ENCODE data around the gene ZFAND2A. TPM values are rescaled to one million over a fixed set of nuclear protein-coding genes. Genes with fewer than 3 reads are reported as not detected.
A peak's percentile ranks its signal among the peaks of the same experiment; 100 is the strongest.

The ZFAND2A gene
- total and polyA plus RNA-seq, 2 of the 8 experiments (the other 6 are each of a cell fraction or from before 2014, with no cell fraction given), result 16.6 to 20.3 TPM

- Histone ChIP-seq H3K79me1 (ENCODE audit: low read depth, low read length) (no peaks in the 10 kb centered on the region), H2AFZ (ENCODE audit: low read length) (no peak overlapping the region)
- CTCF ChIA-PET (ENCODE audit: partially characterized antibody), result interaction anchor here (0.7 to 1.7 kb wide), 5 partner anchors 11 to 271 kb away, joined by 3 to 5 read pairs (median 3); no protein-coding TSS in a partner anchor
These were observed 21.0 kb upstream of the ZFAND2A start for GRCh38 chr7:1181031-1181430.

More at GRCh38 chr7:1181031-1181430, 21.0 kb upstream of the ZFAND2A start:
- Histone ChIP-seq H2BK20ac (ENCODE audit: low read length) (no peak overlapping the region), H2BK5ac (ENCODE audit: low read depth, low read length) (no peak overlapping the region), H3K4me1 (replicated peaks in 1 of 4; ENCODE audit: control insufficient read depth in 3 of 4, insufficient read depth in 4 of 4, low read length in 3 of 4) (no peaks in the 10 kb centered on the region; a peak in 1 of 7 replicates), H3K79me2 (ENCODE audit: control insufficient read depth in 1 of 2, insufficient read depth in 2 of 2, low read length in 2 of 2) (no peaks in the 10 kb centered on the region), H3K4ac (replicated peaks; ENCODE audit: insufficient read length, low read depth, low read length) (no peak overlapping the region), H3K18ac (ENCODE audit: extremely low read depth, low read length) (no peak overlapping the region), H3K56ac (replicated peaks; ENCODE audit: insufficient read length, low read depth, low read length) (no peak overlapping the region), H3K9ac (replicated peaks in 1 of 4; ENCODE audit: extremely low read depth in 1 of 4, low read depth in 3 of 4, low read length in 3 of 4) (no peak overlapping the region), H4K20me1 (replicated peaks in 1 of 2; ENCODE audit: control insufficient read depth in 1 of 2, insufficient read depth in 2 of 2, low read length in 2 of 2) (no peaks in the 10 kb centered on the region), H2BK120ac (replicated peaks; ENCODE audit: low read depth, low read length) (no peak overlapping the region), H3K36me3 (ENCODE audit: control insufficient read depth in 2 of 4, insufficient read depth in 4 of 4, low read length in 3 of 4) (no peaks in the 10 kb centered on the region), H4K8ac (ENCODE audit: extremely low read depth, insufficient read depth, low read length) (no peak overlapping the region), H3K27me3 (replicated peaks in 1 of 4; ENCODE audit: control insufficient read depth in 3 of 4, extremely low read depth in 1 of 4, insufficient read depth in 3 of 4, low read length in 3 of 4) (no peaks in the 10 kb centered on the region; a peak in 3 of 7 replicates), H3K14ac (ENCODE audit: insufficient read length) (no peak overlapping the region), H4K91ac (replicated peaks; ENCODE audit: insufficient read length, low read length) (no peak overlapping the region), H3K9me3 (ENCODE audit: insufficient read depth in 2 of 2, low read depth in 1 of 2, low read length in 1 of 2) (peaks cover 0 to 2% of the 10 kb centered on the region in 2 experiments; a peak in 2 of 4 replicates), H2BK15ac (ENCODE audit: low read length) (0 out of 2 replicates have a peak overlapping the region, but pooled peaks have one; percentile 16), H3K23ac (ENCODE audit: insufficient read length) (no peak overlapping the region), H3K27ac (ENCODE audit: low read depth, low read length) (no peak overlapping the region), H2AK5ac (ENCODE audit: low read depth, low read length) (peak overlapping the region; percentile 39; the same call in 1 of the 2 replicates), H3K4me2 (ENCODE audit: insufficient read depth in 1 of 2, low read depth in 2 of 2, low read length in 2 of 2) (no peak overlapping the region), H2BK12ac (ENCODE audit: low read depth, low read length) (no peak overlapping the region), H3K23me2 (ENCODE audit: low read depth, low read length) (no peaks in the 10 kb centered on the region; the same call in 1 of the 2 replicates), H3K4me3 (ENCODE audit: extremely low read depth in 1 of 4, insufficient read depth in 2 of 4, low read depth in 3 of 4, low read length in 4 of 4) (no peak overlapping the region), H4K5ac (ENCODE audit: insufficient read length, low read depth, low read length) (no peak overlapping the region)
- no peak for DNase-seq (ENCODE audit: low read depth in 1 of 2, low spot score in 2 of 2)
- FAIRE-seq, result no peak
- POLR2A ChIA-PET (ENCODE audit: partially characterized antibody), result interaction anchor here (0.9 kb wide), 1 partner anchor 24 kb away, joined by 3 read pairs; no protein-coding TSS in a partner anchor
- TF ChIP-seq POLR2AphosphoS5 (IDR thresholded peaks at IDR 0.05; ENCODE audit: low read depth, low read length) (no peak), EZH2 (IDR thresholded peaks at IDR 0.05; ENCODE audit: low read depth, low read length, severe bottlenecking) (no peak), MAFK (IDR thresholded peaks at IDR 0.05; ENCODE audit: low read depth, low read length) (no peak), BACH1 (IDR thresholded peaks at IDR 0.05; ENCODE audit: low read length) (no peak), E2F6 (IDR thresholded peaks at IDR 0.05) (no peak), HDAC2 (IDR thresholded peaks at IDR 0.05; ENCODE audit: borderline replicate concordance in 1 of 2, low read depth in 2 of 2, low read length in 2 of 2) (no peak), RXRA (IDR thresholded peaks at IDR 0.05; ENCODE audit: insufficient read depth, low read depth, low read length) (no peak)
- WGBS, 2 experiments (ENCODE audit: extremely low coverage in 1 of 2, insufficient coverage in 1 of 2, insufficient read length in 1 of 2, insufficient replicate concordance in 2 of 2, low coverage in 1 of 2, low lambda C conversion rate in 2 of 2, missing lambda C conversion rate in 1 of 2), result 93% methylated on average over 19 of the region's 19 CpGs; no CpG with 5 or more reads in 1 of the 2 experiments
